ENCODE measurements around the gene IMMP2L. TPM values are rescaled to one million over a fixed set of nuclear protein-coding genes. Genes with fewer than 3 reads are reported as not detected.

Gene IMMP2L
- total RNA-seq, 1 donor from 2014 or later: 40.8 TPM

- no peak for DNase-seq (ENCODE audit: low spot score)
Measured at GRCh38 chr7:111558991-111559390, 3.3 kb downstream of the IMMP2L start.

GRCh38 chr7:111556977-111557376 lies 5.3 kb downstream of the IMMP2L start:
- DNase-seq (ENCODE audit: low spot score): no peak

DNA sequence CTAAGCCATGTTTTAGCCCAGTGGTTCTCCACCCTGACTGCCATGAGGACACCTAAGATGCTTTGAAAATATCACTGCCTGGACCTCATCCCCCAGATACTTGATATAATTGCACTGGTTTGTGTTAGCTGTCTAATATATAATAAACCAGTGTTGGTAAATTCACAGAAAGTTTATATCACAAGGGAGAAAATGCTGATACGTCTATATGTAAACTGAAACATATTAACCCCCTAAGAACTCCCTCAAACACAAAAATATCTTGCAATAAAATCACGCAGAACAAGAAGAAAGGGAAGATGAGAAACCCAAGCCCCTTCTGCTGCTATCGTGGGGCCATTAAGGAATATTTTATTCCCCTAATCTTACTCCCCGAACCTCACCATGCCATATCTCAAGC lies 8.2 kb downstream of the IMMP2L start:
- DNase-seq (ENCODE audit: low spot score): no peak

DNA sequence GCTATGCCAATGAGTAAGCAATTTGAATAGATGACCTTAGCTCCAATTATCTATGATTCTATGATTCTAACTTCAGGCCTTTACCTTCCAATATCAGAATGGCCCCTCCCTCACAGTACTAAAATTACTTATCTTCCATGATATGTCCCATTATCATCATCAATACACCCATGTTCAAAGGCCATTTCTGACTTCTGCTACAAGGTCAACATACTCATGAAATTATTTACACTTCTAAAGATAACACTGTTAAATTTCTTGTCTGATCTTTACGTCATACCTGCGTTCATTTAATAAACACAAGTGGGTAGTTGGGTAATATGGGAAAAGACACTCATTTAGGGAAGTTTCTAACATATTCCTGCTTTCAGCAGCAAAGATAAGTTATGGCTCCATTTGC lies 21.2 kb downstream of the IMMP2L start:
- no peak for DNase-seq (ENCODE audit: low spot score)

DNA sequence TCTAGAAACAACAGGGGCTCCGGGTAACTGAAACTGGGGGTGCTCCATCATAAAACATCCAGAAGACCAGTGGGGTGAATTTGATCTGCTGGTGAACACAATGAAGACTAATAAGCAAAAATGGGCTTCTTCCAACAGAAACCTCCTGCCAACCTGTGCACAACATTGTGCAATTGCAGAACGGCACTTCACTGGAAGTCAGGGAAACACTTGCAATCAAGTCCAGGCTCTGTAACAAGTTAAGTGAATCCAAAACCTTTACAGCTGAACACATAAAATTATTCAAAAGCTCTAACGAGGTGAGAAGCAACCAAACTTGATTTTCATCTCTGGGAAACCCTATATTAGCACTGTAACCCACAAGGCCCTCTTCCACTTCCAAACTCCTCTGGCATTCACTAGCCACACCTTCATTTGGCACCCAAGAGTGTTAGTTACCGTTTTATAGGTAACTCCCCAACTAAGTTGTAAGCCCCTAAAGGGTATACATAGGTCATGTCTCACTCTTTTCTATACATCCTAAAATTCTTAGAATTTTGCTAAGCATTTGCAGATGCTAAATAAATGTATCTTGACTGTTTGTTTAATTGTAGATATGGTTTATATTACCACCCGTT lies 22.0 kb downstream of the IMMP2L start:
- no peak for DNase-seq (ENCODE audit: low spot score)

DNA sequence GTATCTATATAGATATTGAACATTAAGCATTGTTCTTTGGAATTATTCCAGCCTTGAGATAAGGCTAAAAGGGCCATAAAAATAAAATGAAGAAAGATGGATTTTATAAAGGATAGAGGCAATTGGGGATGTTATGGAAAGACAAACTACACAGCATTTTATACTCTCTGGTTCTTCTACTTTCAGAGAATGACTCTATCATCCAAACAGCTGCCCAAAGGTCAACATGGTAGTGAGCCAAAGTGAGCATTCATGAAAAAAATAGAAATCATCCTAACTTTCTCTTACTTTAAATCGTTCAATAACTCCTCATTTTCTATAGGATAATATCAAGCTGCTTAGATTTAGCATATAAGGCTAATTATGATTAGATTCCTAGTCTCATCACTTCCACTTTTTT lies 25.2 kb downstream of the IMMP2L start:
- no peak for DNase-seq (ENCODE audit: low spot score)

DNA sequence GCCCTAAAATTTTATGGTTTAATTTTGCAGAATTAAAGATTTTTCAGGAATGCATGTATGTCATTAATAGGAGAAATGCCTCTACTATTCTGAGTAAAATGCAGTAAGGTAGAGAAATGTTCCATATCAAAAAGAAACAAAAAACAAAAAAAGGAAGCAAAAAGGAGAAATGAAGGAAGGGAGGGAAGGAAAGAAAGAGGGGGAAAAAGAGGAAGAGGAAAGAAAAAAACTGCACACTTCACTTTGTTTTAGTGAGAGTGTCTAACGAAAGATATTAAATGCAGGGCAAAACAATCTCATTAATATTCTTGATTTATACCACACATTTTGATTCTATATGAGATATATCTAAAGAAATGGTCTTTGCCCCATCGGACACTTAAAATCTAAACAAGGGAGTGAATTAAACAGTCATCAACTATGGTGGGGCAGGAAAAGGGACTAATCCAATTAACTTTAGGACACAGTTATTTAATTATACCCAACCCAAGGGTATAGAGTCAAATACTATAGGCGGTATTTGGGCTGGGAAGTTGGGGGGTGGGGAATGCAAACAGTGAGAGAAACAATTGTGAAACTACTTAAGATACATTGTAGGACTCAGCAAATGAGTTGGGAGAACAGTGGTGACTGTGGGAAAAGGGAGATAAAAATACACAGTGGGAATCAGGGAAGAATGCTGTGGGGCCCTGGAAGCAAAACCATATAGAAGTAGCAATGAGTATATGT lies 27.0 kb downstream of the IMMP2L start:
- no peak for DNase-seq (ENCODE audit: low spot score)

- no peak for DNase-seq (ENCODE audit: low spot score)
Measured at GRCh38 chr7:111532625-111533024, 29.7 kb downstream of the IMMP2L start.

DNA sequence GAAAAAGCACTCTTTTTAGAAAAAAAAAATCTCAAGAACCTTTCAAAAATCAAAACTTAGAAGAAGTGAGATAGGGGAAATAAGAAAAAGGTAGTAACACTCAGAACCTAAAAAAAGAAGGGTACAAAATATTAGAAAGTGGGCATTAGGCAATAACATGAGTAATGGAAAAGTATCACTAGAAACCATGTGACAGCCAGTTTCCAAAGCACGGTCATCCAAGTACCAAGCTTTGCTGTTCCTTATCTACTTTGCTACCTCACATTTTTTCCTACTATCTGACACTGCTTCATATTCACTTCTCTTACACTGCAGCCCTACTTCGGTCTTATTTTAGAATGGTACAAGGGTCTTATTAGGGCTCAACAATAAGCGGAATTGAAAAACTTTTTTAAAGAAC lies 30.3 kb downstream of the IMMP2L start:
- no peak for DNase-seq (ENCODE audit: low spot score)

- no peak for DNase-seq (ENCODE audit: low spot score)
Measured at GRCh38 chr7:111530356-111530668, 32.0 kb downstream of the IMMP2L start.

DNA sequence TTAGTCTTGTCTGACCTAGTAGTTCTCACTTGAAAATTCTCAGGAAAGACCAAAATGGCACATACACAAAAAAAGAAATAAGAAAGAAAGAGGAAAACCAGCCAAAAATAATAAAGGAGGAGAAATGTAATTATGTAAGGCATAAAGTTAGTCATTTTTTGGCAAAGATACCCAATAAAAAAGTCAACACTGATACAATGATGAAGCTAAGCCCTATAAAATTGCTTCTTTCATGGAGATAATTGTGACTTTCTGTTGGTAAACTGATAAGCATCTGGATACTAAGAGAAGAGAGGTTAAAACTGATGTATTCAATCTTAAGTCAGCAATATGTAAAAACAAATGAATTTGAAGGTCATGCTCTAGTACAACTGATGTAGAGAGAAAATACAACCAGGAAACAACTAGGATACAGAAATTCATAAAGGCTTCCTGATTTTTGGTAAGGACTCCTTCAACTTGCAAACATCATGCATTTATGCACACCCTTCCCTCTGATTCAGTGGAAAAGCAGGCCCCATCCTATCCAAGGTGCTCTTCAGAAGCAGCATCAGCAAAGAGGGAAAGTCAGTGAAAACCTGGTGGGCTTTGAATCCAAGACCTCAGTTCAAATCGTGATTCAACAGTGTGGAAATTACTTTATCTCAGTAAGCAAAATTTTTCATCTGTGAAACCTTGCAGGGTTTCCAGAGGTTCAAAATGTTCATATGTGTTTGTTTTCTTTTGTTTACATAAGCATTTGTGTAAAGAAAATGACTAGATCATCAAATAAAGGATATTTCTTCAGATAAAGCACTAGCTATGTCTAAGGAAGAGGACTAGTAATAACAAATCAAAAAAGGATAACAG lies 32.6 kb downstream of the IMMP2L start:
- no peak for DNase-seq (ENCODE audit: low spot score)

GRCh38 chr7:111528331-111528730 lies 34.0 kb downstream of the IMMP2L start:
- DNase-seq (ENCODE audit: low spot score): no peak

DNA sequence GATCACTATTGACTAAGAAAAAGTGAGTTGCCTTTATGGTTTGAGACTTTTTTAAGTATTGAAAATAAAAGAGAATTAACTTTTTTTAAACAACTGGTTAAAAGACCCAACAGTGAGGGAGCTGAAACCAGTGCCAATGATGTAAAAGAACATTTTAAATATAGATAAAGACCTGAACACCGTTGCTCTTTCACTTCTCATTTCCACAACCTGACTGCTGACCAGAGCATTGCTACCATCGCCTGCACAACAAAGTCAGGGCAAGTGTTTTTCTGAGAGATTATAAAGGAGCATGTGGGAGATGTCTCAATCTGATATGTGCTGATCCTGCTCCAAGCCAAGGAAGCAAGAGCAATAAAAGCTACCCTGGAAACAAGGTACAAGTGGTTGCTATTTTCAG lies 34.7 kb downstream of the IMMP2L start:
- no peak for DNase-seq (ENCODE audit: low spot score)

- DNase-seq (ENCODE audit: low spot score): no peak
Measured at GRCh38 chr7:111525100-111525499, 37.2 kb downstream of the IMMP2L start.

- DNase-seq (ENCODE audit: low spot score): no peak
Measured at GRCh38 chr7:111521660-111522059, 40.6 kb downstream of the IMMP2L start.

DNA sequence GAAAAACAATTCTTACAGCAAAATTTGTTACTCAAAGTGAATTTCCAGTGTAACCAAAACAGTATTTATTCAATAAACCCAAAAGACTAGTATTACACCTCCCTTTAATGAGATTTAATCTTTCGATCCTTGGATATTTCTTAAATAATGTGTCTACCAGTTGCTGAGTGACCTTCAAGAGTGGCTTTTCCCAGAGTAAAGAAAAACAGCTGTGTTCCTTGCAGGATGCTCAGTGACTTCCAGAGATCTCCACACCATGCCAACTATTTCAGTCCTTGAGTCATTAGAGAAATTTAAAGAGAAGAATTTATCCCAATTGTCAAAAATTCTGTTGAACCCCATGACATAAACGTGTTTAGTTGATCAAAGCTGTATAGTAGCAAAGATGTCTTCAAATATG lies 44.0 kb downstream of the IMMP2L start:
- no peak for DNase-seq (ENCODE audit: low spot score)

- no peak for DNase-seq (ENCODE audit: low spot score)
Measured at GRCh38 chr7:111517549-111517951, 44.7 kb downstream of the IMMP2L start.

GRCh38 chr7:111516612-111517011 lies 45.7 kb downstream of the IMMP2L start:
- no peak for DNase-seq (ENCODE audit: low spot score)

GRCh38 chr7:111513566-111513965 lies 48.7 kb downstream of the IMMP2L start:
- DNase-seq (ENCODE audit: low spot score): no peak

DNA sequence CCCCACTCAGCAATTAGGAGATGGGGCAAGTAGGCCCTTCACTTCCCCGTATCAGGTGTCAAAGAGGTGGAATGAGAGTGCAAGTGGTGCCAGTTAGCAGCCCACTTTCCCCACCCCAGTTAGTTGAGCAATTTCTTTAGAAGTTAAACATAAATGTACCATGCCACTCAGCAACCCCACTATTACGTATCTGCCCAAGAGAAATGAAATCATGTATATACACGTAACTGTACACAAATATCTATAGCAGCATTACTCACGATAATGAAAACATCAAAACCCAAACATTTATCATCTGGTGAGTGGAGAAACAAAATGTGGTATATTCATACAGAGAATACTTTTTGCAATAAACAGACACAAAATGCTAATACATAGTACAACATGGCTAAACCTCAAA lies 50.4 kb downstream of the IMMP2L start:
- DNase-seq (ENCODE audit: low spot score): no peak

- no peak for DNase-seq (ENCODE audit: low spot score)
Measured at GRCh38 chr7:111510584-111511378, 51.5 kb downstream of the IMMP2L start.

DNA sequence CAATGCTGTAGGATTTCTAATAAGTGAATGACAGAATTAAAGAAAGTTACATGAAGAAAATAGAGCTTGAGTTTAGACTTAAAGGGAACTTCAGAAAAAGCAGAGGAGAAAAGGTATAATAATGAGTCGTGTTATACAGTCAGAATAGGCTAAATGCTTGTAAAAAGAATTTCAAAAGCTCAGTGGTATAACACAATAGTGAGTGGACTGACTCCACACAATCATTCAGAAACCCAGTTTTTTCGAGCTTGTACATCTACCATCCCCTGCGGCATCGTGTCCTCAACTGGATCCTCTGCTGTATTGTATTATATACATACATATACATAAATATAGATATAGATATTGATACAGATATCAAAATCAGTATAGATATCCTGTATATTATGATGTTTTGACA lies 52.2 kb downstream of the IMMP2L start:
- DNase-seq (ENCODE audit: low spot score): no peak
